ENCODE data around the gene EFCAB13. TPM values are rescaled to one million over a fixed set of nuclear protein-coding genes. Genes with fewer than 3 reads are reported as not detected.

The EFCAB13 gene
- total and polyA plus RNA-seq, 2 donors (not counting 1 experiment from before 2014, with no cell fraction given), result 1.3 to 9.2 TPM

DNA sequence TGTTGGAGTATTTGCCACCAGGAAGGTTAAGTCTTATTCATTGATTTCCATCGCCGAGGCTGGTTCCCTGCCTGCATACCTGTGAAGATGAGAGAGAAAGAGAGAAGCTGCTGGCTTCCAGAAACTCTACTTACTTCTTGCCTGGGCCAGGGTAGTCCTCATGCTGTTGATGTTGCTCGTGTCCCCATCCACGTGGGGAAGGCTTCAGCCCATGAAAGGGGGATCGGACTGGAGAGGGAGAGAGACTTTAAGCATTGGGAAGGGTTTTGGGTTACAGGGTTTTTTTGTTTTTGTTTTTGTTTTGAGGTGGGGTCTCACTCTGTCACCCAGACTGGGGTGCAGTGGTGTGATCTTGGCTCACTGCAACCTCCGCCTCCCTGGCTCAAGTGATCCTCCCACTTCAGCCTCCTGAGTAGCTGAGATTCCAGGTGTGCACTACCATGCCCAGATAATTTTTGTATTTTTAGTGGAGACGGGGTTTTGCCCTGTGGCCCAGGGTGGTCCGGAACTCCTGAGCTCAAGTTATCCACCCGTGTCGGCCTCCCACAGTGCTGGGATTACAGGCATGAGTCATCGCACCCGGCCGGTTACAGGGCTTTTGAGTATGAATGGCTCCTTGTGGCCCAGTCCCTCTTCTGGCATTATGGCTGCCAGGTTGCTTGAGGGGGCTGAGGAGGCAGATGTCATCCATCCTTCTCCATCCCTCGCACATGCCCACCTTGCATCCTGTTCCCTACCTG, 43.5 kb upstream of the EFCAB13 start:
- Histone ChIP-seq H3K27me3 (ENCODE audit: control insufficient read depth, insufficient read depth, low read length) (no peaks in the 10 kb centered on the region), H3K9me3 (ENCODE audit: control insufficient read depth, insufficient read depth, low read depth, low read length) (no peaks in the 10 kb centered on the region), H3K4me3 (replicated peaks in 1 of 4; ENCODE audit: control extremely low read depth in 1 of 4, insufficient read depth in 1 of 4, low read depth in 3 of 4, low read length in 4 of 4) (no peak overlapping the region), H3K9ac (ENCODE audit: insufficient read depth, low read length) (peak overlapping the region; percentile 33), H4K20me1 (ENCODE audit: control insufficient read depth, extremely low read depth, insufficient read depth, low read length) (no peaks in the 10 kb centered on the region), H3K4me2 (ENCODE audit: extremely low read depth, insufficient read depth, low read length) (peak overlapping the region; percentile 76), H3K36me3 (ENCODE audit: control insufficient read depth, insufficient read depth, low read length) (no peaks in the 10 kb centered on the region), H3K27ac (ENCODE audit: insufficient read depth, low read length) (peak overlapping the region; percentile 80), H3K4me1 (ENCODE audit: control insufficient read depth, extremely low read depth, insufficient read depth, low read length) (peaks cover 40% of the 10 kb centered on the region), H2AFZ (ENCODE audit: low read length) (no peak overlapping the region), H3K79me2 (ENCODE audit: control insufficient read depth, insufficient read depth, low read length) (no peaks in the 10 kb centered on the region)
- TF ChIP-seq CTCF (conservative IDR thresholded peaks at IDR 0.05 in 1 of 2, IDR thresholded peaks at IDR 0.05 in 1 of 2; ENCODE audit: low read depth in 1 of 2, low read length in 2 of 2) (no peak), EZH2 (IDR thresholded peaks at IDR 0.05; ENCODE audit: low read length, missing control alignments) (no peak)
- peak in 1 of 2 donors; percentile 60 for DNase-seq (ENCODE audit: low read depth in 2 of 2)

DNA sequence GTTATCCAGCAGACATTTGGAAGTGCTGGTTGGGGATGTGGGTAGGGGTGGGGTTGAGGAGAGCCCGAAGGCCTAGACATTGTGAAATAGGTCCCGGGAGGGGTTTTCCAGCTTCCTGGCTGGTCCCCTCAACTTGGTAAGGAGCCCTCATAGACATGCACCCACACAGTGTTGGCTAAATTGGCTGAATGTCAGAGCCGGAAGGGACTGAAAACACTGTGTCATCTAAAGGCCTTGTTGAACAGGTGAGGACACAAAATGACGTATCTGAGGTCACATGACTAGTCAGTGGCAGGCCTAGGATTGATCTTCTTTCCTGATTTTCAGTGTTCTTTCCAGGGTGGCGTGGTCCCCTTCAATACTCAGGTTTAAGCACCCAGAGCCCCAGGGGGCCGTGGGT, 42.5 kb upstream of the EFCAB13 start:
- no peak for TF ChIP-seq CTCF (conservative IDR thresholded peaks at IDR 0.05 in 1 of 2, IDR thresholded peaks at IDR 0.05 in 1 of 2; ENCODE audit: low read depth in 1 of 2, low read length in 2 of 2)
- TF ChIP-seq EZH2 (IDR thresholded peaks at IDR 0.05; ENCODE audit: low read length, missing control alignments), result no peak
- no peak overlapping the region for H3K27ac ChIP-seq (ENCODE audit: insufficient read depth, low read length)

DNA sequence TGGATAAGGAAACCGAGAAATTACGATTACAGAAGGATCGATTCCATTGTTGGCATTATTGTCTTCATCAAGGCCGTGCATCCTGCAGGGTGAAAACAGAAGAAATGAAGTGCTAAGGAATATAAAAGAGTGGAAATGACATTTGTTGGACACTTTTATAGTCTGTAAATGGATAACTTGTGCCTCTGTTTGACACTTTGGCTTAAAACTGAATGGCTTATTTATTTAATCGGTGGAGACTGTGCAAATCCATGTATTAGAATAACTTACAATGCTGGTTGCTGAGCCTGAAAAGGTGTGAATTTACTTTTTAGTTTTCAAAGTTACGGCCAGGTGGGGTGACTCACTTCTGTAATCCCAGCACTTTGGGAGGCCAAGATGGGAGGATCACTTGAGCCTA, 38.8 kb upstream of the EFCAB13 start:
- DNase-seq (ENCODE audit: low read depth in 2 of 2), result no peak
- Histone ChIP-seq H3K9me3 (ENCODE audit: control insufficient read depth, insufficient read depth, low read depth, low read length) (no peaks in the 10 kb centered on the region), H3K4me3 (replicated peaks in 1 of 4; ENCODE audit: control extremely low read depth in 1 of 4, insufficient read depth in 1 of 4, low read depth in 3 of 4, low read length in 4 of 4) (no peak overlapping the region), H3K79me2 (ENCODE audit: control insufficient read depth, insufficient read depth, low read length) (no peaks in the 10 kb centered on the region), H3K4me2 (ENCODE audit: extremely low read depth, insufficient read depth, low read length) (no peak overlapping the region), H2AFZ (ENCODE audit: low read length) (no peak overlapping the region), H3K9ac (ENCODE audit: insufficient read depth, low read length) (no peak overlapping the region), H3K36me3 (ENCODE audit: control insufficient read depth, insufficient read depth, low read length) (no peaks in the 10 kb centered on the region), H4K20me1 (ENCODE audit: control insufficient read depth, extremely low read depth, insufficient read depth, low read length) (no peaks in the 10 kb centered on the region), H3K4me1 (ENCODE audit: control insufficient read depth, extremely low read depth, insufficient read depth, low read length) (peaks cover 8% of the 10 kb centered on the region), H3K27me3 (ENCODE audit: control insufficient read depth, insufficient read depth, low read length) (no peaks in the 10 kb centered on the region), H3K27ac (ENCODE audit: insufficient read depth, low read length) (no peak overlapping the region)
- TF ChIP-seq EZH2 (IDR thresholded peaks at IDR 0.05; ENCODE audit: low read length, missing control alignments) (no peak), CTCF (conservative IDR thresholded peaks at IDR 0.05 in 1 of 2, IDR thresholded peaks at IDR 0.05 in 1 of 2; ENCODE audit: low read depth in 1 of 2, low read length in 2 of 2) (no peak)

More for the DNA sequence above, 42.5 kb upstream of the EFCAB13 start:
- H2AFZ ChIP-seq (ENCODE audit: low read length), result no peak overlapping the region
- no peaks in the 10 kb centered on the region for H4K20me1 ChIP-seq (ENCODE audit: control insufficient read depth, extremely low read depth, insufficient read depth, low read length)
- H3K79me2 ChIP-seq (ENCODE audit: control insufficient read depth, insufficient read depth, low read length), result no peaks in the 10 kb centered on the region
- DNase-seq (ENCODE audit: low read depth in 2 of 2), result no peak
- no peak overlapping the region for H3K4me2 ChIP-seq (ENCODE audit: extremely low read depth, insufficient read depth, low read length)
- H3K36me3 ChIP-seq (ENCODE audit: control insufficient read depth, insufficient read depth, low read length), result no peaks in the 10 kb centered on the region
- no peak overlapping the region for H3K9ac ChIP-seq (ENCODE audit: insufficient read depth, low read length)
- H3K4me3 ChIP-seq (replicated peaks in 1 of 4; ENCODE audit: control extremely low read depth in 1 of 4, insufficient read depth in 1 of 4, low read depth in 3 of 4, low read length in 4 of 4), result no peak overlapping the region
- H3K9me3 ChIP-seq (ENCODE audit: control insufficient read depth, insufficient read depth, low read depth, low read length), result no peaks in the 10 kb centered on the region
- peaks cover 31% of the 10 kb centered on the region for H3K4me1 ChIP-seq (ENCODE audit: control insufficient read depth, extremely low read depth, insufficient read depth, low read length)
- no peaks in the 10 kb centered on the region for H3K27me3 ChIP-seq (ENCODE audit: control insufficient read depth, insufficient read depth, low read length)

Data from fibroblast of lung (primary cell).